Heart right ventricle (tissue), 16 donors: ENCODE data around the gene HOXA11. TPM values are rescaled to one million over a fixed set of nuclear protein-coding genes. Genes with fewer than 3 reads are reported as not detected.

ENCODE experiments used
- ATAC-seq, 8 donors: fragments of 200-7000 bp; cut with Tn5 transposase; one replicate each; pipeline ENCODE4 v1.9.1; 2020; ENCODE audit warnings: mild to moderate bottlenecking in 8 of 8, moderate library complexity in 8 of 8, moderate number of reproducible peaks in 1 of 8
- DNase-seq, 2 donors: peaks; one replicate each; pipeline ENCODE4 v3.0.0-alpha.2; 2020
- H3K27ac ChIP-seq, 10 donors: fragments of 200-600 bp; sonication (generic) in 2 of 10; one replicate each; pipeline versions ENCODE4 v1.5.0 to v1.8.0; 2020 to 2022; ENCODE audit warnings: mild to moderate bottlenecking in 3 of 10
- H3K27me3 ChIP-seq, 7 donors: fragments of 200-600 bp; one replicate each; pipeline ENCODE4 v1.8.0; 2021 to 2022; ENCODE audit warnings: mild to moderate bottlenecking in 2 of 7
- H3K36me3 ChIP-seq, 9 donors: fragments of 200-600 bp; sonication (generic) in 1 of 9; one replicate each; pipeline versions ENCODE4 v1.5.0 to v1.8.0; 2020 to 2022; ENCODE audit warnings: mild to moderate bottlenecking in 2 of 9
- H3K4me1 ChIP-seq, 9 donors: fragments of 200-600 bp; sonication (generic) in 1 of 9; one replicate each; pipeline versions ENCODE4 v1.5.0 to v1.8.0; 2020 to 2022; ENCODE audit warnings: mild to moderate bottlenecking in 4 of 9
- H3K4me3 ChIP-seq, 10 donors: fragments of 200-600 bp; sonication (generic) in 2 of 10; one replicate each; pipeline versions ENCODE4 v1.5.0 to v1.8.0; 2020 to 2022; ENCODE audit warnings: mild to moderate bottlenecking in 7 of 10, moderate library complexity in 2 of 10
- H3K9me3 ChIP-seq, 11 donors: fragments of 200-600 bp in 10 of 11; sonication (generic) in 2 of 11; one replicate each; pipeline versions ENCODE4 v1.5.0 to v1.8.0; 2013 to 2022; ENCODE audit warnings: mild to moderate bottlenecking in 2 of 11, control low read depth in 1 of 11, moderate library complexity in 1 of 11
- WGBS, 2 donors: extraction: QIAGEN DNeasy Blood & Tissue Kit; methylation state at CpG; one replicate each; pipeline ENCODE4 v1.1.7; 2013; ENCODE audit warnings: inconsistent platforms in 1 of 2; 5-methylcytosine and 5-hydroxymethylcytosine counted together
- intact Hi-C, 10 donors: fragments of 100-400 bp; cut with DNase I; formaldehyde crosslinking; loops; one replicate each; pipeline versions ENCODE4 v1.11.1 to v1.14.2; 2022
- polyA plus RNA-seq, 2 donors: library from polyadenylated mRNA; stranded (reverse); fragments of 200-250 nt; gene quantifications; one replicate each; pipeline ENCODE4 v1.2.3, GENCODE V29; 2013
- total RNA-seq, 10 donors: library from RNA; stranded (reverse); fragmentation: NEBNext Ultra II Directional in 3 of 10; extraction: Animal tissue kit (Norgen Biotek cat#: 25700) in 3 of 10; gene quantifications; one replicate each; pipeline versions ENCODE4 v1.2.1 to v1.2.4, GENCODE V29; 2021 to 2023
- TF ChIP-seq, protein P1 (sequence below), 9 donors: fragments of 200-600 bp; sonication (generic) in 2 of 9; IDR thresholded peaks; one replicate each; pipeline versions ENCODE4 v1.5.0 to v1.8.0; 2021 to 2022; ENCODE audit warnings: antibody characterized with exemption in 9 of 9, mild to moderate bottlenecking in 5 of 9, moderate library complexity in 1 of 9
- donor health status: Arrhythmogenic right ventricular cardiomyopathy.
- donor health status: ischemic (EF 13 %, LVEDD 7.1; RV severe dilation, severe dysfunction).
- donor health status: healthy with polysubstance abuse.
- donor health status: DM: no; HTN: yes; CAD: no.
- donor health status: DM: no; HTN: no; CAD: no.
- donor health status: ischemic (EF 25% LVEDD 6.9; RV normal size, moderate dysfunction).
- donor health status: ischemic (EF 25% LVEDD 5.7; RV mildly dilated, moderate dysfunction).
- donor health status: healthy.
- donor health status: DM: yes; HTN: yes; CAD: no.
- donor health status: Ischemic cardiomyopathy.
- donor health status: ischemic (EF 35%, LVEDD 5.7; RV mildly dilated, moderate dysfunction).
- donor health status: nonischemic (EF 11% LVEDD 7.7; RV severe dilation, severe dysfunction).
- donor health status: DM: yes; HTN: yes; CAD: no.
- donor health status: PGD.
- donor health status: ischemic (EF 29% LVEDD 5.4; RV normal size, mild dysfunction).
- donor health status: nonischemic (EF 23%, LVEDD 6.1; RV moderate dilation, normal function).

The HOXA11 gene
- total and polyA plus RNA-seq, 12 donors: not detected

DNA sequence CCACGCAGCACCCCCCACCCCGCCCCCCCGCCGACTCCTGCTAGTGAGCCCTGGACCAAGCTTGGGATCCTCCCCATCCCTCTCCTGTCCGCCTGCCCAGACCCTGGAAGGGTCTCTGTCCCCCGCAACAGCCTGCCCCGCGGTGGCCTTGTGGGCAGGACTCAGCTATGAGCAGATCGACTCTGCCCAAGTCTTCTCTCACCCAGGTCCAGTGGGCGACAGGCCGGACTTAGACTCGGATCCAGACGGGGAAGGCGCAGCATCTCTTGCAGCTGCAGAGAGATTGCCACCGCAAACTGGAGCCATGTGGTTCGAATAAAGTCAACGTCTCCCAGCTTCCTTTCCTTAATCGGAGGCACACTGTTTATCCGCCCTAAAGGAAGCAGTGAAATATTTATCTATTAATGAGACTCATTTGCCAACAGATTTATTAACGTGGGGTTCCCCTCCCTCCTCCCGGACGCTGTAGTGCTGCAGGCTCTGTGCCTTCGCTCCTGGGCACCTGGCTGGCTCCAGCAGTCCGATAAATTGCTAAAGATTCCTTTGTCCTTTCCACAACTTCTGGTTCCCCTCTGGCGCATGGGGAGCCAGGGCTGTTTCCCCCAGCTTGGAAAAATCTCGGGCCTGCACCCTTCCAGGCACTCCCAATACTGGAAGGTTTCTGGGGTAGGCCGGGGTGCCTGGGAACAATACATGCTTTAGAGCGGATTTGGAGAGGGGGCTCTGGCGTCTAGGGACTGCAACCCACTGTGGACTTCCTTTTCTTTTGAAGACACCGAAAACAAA lies 27.9 kb downstream of the HOXA11 start:
- intact Hi-C loops: loop anchor here in 5 of 10 donors (5.0 to 10.0 kb wide), 5 partner anchors 302 to 1302 kb away; no protein-coding TSS in a partner anchor
- TF ChIP-seq, protein P1, sequence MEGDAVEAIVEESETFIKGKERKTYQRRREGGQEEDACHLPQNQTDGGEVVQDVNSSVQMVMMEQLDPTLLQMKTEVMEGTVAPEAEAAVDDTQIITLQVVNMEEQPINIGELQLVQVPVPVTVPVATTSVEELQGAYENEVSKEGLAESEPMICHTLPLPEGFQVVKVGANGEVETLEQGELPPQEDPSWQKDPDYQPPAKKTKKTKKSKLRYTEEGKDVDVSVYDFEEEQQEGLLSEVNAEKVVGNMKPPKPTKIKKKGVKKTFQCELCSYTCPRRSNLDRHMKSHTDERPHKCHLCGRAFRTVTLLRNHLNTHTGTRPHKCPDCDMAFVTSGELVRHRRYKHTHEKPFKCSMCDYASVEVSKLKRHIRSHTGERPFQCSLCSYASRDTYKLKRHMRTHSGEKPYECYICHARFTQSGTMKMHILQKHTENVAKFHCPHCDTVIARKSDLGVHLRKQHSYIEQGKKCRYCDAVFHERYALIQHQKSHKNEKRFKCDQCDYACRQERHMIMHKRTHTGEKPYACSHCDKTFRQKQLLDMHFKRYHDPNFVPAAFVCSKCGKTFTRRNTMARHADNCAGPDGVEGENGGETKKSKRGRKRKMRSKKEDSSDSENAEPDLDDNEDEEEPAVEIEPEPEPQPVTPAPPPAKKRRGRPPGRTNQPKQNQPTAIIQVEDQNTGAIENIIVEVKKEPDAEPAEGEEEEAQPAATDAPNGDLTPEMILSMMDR (IDR thresholded peaks at IDR 0.05): no peak
- Histone ChIP-seq H3K9me3 (no peaks in the 10 kb centered on the region), H3K27me3 (peaks cover 80 to 100% (median 100%) of the 10 kb centered on the region in 7 donors), H3K4me1 (peaks cover 5 to 78% (median 28%) of the 10 kb centered on the region in 9 donors), H3K27ac (no peak overlapping the region), H3K36me3 (peaks cover 0 to 8% (median 0%) of the 10 kb centered on the region in 9 donors), H3K4me3 (peak overlapping the region in 1 of 10 donors; percentile 35)
- no peak for DNase-seq
- no peak for ATAC-seq
- WGBS, 2 donors: 9% methylated on average over 27 to 30 of the region's 30 CpGs

DNA sequence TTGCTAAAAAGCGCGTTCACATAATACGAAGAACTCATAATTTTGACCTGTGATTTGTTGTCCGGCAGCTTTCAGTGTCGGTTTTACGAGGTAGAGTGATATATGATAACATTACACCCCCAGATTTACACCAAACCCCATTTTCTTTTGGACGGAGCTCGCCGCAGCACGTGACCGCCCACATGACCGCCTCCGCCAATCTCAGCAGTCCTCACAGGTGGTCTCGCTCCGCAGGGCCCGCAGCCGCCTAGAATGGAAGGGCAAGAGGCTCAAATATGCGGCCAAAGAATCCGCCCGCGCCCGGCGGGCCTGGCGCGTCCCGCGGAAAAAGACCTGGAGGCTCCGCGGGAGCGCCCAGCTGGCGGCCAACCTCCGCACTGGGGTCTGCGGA lies 28.5 kb downstream of the HOXA11 start, which contains the start of gene HOXA7:
Gene HOXA7, minus strand, starts transcription at position 168 of the 391 bp plus-strand sequence. Its CDS starts 130 bp downstream, at position 38.
- 2 to 4% methylated on average over 33 of the region's 33 CpGs for WGBS, 2 donors
- TF ChIP-seq, protein P1 (IDR thresholded peaks at IDR 0.05): no peak
- Histone ChIP-seq H3K4me3 (peak within 1 kb of the TSS in 5 of 10 donors; percentile 10 to 35 (median 17)), H3K36me3 (peaks cover 0 to 8% (median 0%) of the 10 kb centered on the region in 9 donors), H3K9me3 (no peaks in the 10 kb centered on the region), H3K4me1 (peaks cover 5 to 79% (median 29%) of the 10 kb centered on the region in 9 donors), H3K27ac (peak within 1 kb of the TSS in 1 of 10 donors; percentile 14), H3K27me3 (peaks cover 86 to 100% (median 100%) of the 10 kb centered on the region in 7 donors)
- intact Hi-C loops: loop anchor here in 5 of 10 donors (5.0 to 10.0 kb wide), 5 partner anchors 302 to 1302 kb away; no protein-coding TSS in a partner anchor
- no peak for DNase-seq
- ATAC-seq: no peak

DNA sequence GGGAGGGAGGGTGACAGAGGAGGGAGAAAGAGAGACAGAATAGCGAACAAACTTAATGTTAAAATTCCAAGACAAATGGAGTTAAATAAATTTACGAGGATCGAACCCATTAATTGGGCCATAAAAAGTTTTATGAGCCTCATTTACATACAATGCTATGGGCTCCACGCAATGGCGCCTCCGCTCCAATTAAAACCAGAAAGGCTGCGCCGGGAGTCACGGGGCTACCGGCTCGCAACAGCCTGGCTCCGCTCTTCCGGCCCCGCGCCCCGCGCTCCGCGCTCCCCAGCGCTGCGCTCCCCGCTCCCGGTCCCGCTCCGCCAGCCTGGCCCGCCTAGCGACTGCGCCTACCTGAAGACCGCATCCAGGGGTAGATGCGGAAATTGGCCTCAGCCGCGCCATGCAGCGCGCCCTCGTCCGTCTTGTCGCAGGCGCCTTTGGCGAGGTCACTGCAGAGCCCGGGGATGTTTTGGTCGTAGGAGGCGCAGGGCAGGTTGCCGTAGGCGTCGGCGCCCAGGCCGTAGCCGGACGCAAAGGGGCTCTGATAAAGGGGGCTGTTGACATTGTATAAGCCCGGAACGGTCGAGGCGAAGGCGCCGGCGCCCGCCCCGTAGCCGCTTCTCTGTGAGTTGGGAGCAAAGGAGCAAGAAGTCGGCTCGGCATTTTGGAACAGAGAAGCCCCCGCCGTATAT lies 29.1 kb downstream of the HOXA11 start:
- H3K4me1 ChIP-seq: peaks cover 5 to 79% (median 31%) of the 10 kb centered on the region in 9 donors
- WGBS, 2 donors: 2% methylated on average over 63 of the region's 63 CpGs
- peak overlapping the region in 5 of 10 donors; percentile 10 to 35 (median 17) for H3K4me3 ChIP-seq
- H3K36me3 ChIP-seq: peaks cover 0 to 8% (median 0%) of the 10 kb centered on the region in 9 donors
- TF ChIP-seq, protein P1 (IDR thresholded peaks at IDR 0.05): no peak
- intact Hi-C loops: loop anchor here in 5 of 10 donors (5.0 to 10.0 kb wide), 5 partner anchors 301 to 1301 kb away; no protein-coding TSS in a partner anchor
- DNase-seq (no peak), ATAC-seq (no peak)
- peak overlapping the region in 1 of 10 donors; percentile 14 for H3K27ac ChIP-seq
- peaks cover 81 to 100% (median 100%) of the 10 kb centered on the region in 7 donors for H3K27me3 ChIP-seq
- no peaks in the 10 kb centered on the region for H3K9me3 ChIP-seq
